IMR-90 (cell line): ENCODE results near the gene GOLGA8B. TPM values are rescaled to one million over a fixed set of nuclear protein-coding genes. Genes with fewer than 3 reads are reported as not detected.

Source experiments
- ATAC-seq: fragments of 200-7000 bp; cut with Tn5 transposase; 2 replicates; pipeline ENCODE4 v1.9.1; 2020; ENCODE audit warnings: low read depth, mild to moderate bottlenecking, moderate library complexity
- BruUV-seq: library from RNA; stranded (reverse); fragments of 400-500 nt; replicated peaks from 2 replicates; lab custom pipeline; 2021; lab: Mats Ljungman, UMichigan
- CTCF ChIA-PET: fragments of 300-600 bp; formaldehyde crosslinking; extraction: SDS; loops from one replicate; lab custom pipeline; 2021; ENCODE audit warnings: antibody characterized with exemption; lab: Yijun Ruan, JAX
- POLR2A ChIA-PET: fragments of 300-600 bp; sonication (Branson Sonifier 250); formaldehyde crosslinking; loops from one replicate; lab custom pipeline; 2022; ENCODE audit warnings: antibody characterized with exemption; ENCODE audit not compliant: unreplicated experiment; lab: Charles Lee
- DNase-seq: peaks from one replicate; pipeline ENCODE4 v3.0.0; 2013
- H2AFZ ChIP-seq: replicated peaks from 2 replicates; pipeline ENCODE3; 2013; ENCODE audit warnings: low read length, mild to moderate bottlenecking; ENCODE audit not compliant: poor library complexity
- H2AK5ac ChIP-seq: 2 replicates; pipeline ENCODE4 v1.6.1; 2013; ENCODE audit warnings: low read depth, low read length, inconsistent platforms
- H2AK9ac ChIP-seq: replicated peaks from 2 replicates; pipeline ENCODE3; 2013; ENCODE audit warnings: mild to moderate bottlenecking, low read depth, low read length, moderate library complexity; ENCODE audit not compliant: poor library complexity
- H2BK120ac ChIP-seq: 2 replicates; pipeline ENCODE4 v1.6.1; 2013; ENCODE audit warnings: low read depth, low read length, inconsistent platforms
- H2BK15ac ChIP-seq: 3 replicates; pipeline ENCODE4 v1.6.1; 2013; ENCODE audit warnings: low read depth, low read length, inconsistent platforms
- H2BK20ac ChIP-seq: 2 replicates; pipeline ENCODE4 v1.6.1; 2013; ENCODE audit warnings: low read depth, mild to moderate bottlenecking, inconsistent platforms, low read length, moderate library complexity
- H2BK5ac ChIP-seq: 2 replicates; pipeline ENCODE4 v1.6.1; 2013; ENCODE audit warnings: mild to moderate bottlenecking, low read depth, low read length, inconsistent platforms; ENCODE audit not compliant: poor library complexity, severe bottlenecking
- H3K14ac ChIP-seq: replicated peaks from 2 replicates; pipeline ENCODE4 v1.6.1; 2013; ENCODE audit warnings: low read depth, low read length, inconsistent platforms
- H3K18ac ChIP-seq: 2 replicates; pipeline ENCODE4 v1.6.1; 2013; ENCODE audit warnings: low read depth, low read length, control low read depth
- H3K23ac ChIP-seq: 2 replicates; pipeline ENCODE4 v1.6.1; 2013; ENCODE audit warnings: low read depth, low read length, inconsistent platforms
- H3K27ac ChIP-seq: 2 replicates; pipeline ENCODE4 v1.5.1; 2013; ENCODE audit warnings: mild to moderate bottlenecking, control low read depth, low read length; ENCODE audit not compliant: insufficient read depth
- H3K27me3 ChIP-seq: 2 replicates; pipeline ENCODE4 v1.6.1; 2013; ENCODE audit warnings: low read length; ENCODE audit not compliant: control insufficient read depth, insufficient read depth
- H3K36me3 ChIP-seq: 2 replicates; pipeline ENCODE4 v1.6.1; 2013; ENCODE audit warnings: low read length, mixed read lengths; ENCODE audit not compliant: control insufficient read depth, insufficient read depth
- H3K4ac ChIP-seq: 2 replicates; pipeline ENCODE4 v1.6.1; 2013; ENCODE audit warnings: low read depth, low read length, inconsistent platforms
- H3K4me1 ChIP-seq: 2 replicates; pipeline ENCODE4 v1.6.1; 2013; ENCODE audit warnings: low read length, mixed read lengths; ENCODE audit not compliant: control insufficient read depth, insufficient read depth
- H3K4me2 ChIP-seq: 2 replicates; pipeline ENCODE4 v1.6.1; 2013; ENCODE audit warnings: low read depth, mild to moderate bottlenecking, control low read depth, low read length, moderate library complexity
- H3K4me3 ChIP-seq: 2 replicates; pipeline ENCODE4 v1.5.1; 2013; ENCODE audit warnings: low read depth, mild to moderate bottlenecking, control low read depth, low read length, moderate library complexity; ENCODE audit not compliant: insufficient read depth
- H3K56ac ChIP-seq: 2 replicates; pipeline ENCODE4 v1.6.1; 2013; ENCODE audit warnings: low read length, inconsistent platforms; ENCODE audit not compliant: insufficient read depth; ENCODE audit errors: extremely low read depth
- H3K79me1 ChIP-seq, 2 experiments: 2 replicates each; pipeline ENCODE4 v1.6.1; 2013; ENCODE audit warnings: low read length in 2 of 2, inconsistent platforms in 1 of 2, low read depth in 1 of 2
- H3K9ac ChIP-seq: 2 replicates; pipeline ENCODE4 v1.6.1; 2013; ENCODE audit warnings: low read depth, low read length, control low read depth
- H3K9me1 ChIP-seq: 2 replicates; pipeline ENCODE4 v1.6.1; 2013; ENCODE audit warnings: low read length, inconsistent platforms; ENCODE audit not compliant: insufficient read depth
- H3K9me3 ChIP-seq: 2 replicates; pipeline ENCODE4 v1.6.1; 2013; ENCODE audit warnings: low read length; ENCODE audit not compliant: control insufficient read depth, insufficient read depth
- H4K20me1 ChIP-seq: 2 replicates; pipeline ENCODE4 v1.6.1; 2013; ENCODE audit warnings: low read length, inconsistent platforms; ENCODE audit not compliant: insufficient read depth
- H4K5ac ChIP-seq: 2 replicates; pipeline ENCODE4 v1.6.1; 2013; ENCODE audit warnings: mild to moderate bottlenecking, low read depth, low read length, control low read depth
- H4K8ac ChIP-seq, 2 experiments: 2 replicates each; pipeline ENCODE4 v1.6.1; 2013; ENCODE audit warnings: low read depth in 2 of 2, low read length in 2 of 2, control low read depth in 1 of 2, inconsistent platforms in 1 of 2
- H4K91ac ChIP-seq: 2 replicates; pipeline ENCODE4 v1.6.1; 2013; ENCODE audit warnings: low read depth, low read length, inconsistent platforms; ENCODE audit not compliant: insufficient read depth
- BHLHE40 ChIP-seq: fragments of 150-350 bp; IDR thresholded peaks from 2 replicates; pipeline ENCODE4 v1.6.1; 2016; ENCODE audit warnings: mild to moderate bottlenecking, low read depth, low read length
- FOS ChIP-seq: fragments of 150-350 bp; IDR thresholded peaks from 2 replicates; pipeline ENCODE4 v1.6.1; 2016; ENCODE audit warnings: low read depth, low read length
- MAFK ChIP-seq: IDR thresholded peaks from 2 replicates; pipeline ENCODE4 v1.6.1; 2012; ENCODE audit warnings: low read depth, low read length, improper control_type of control experiment
- MXI1 ChIP-seq: IDR thresholded peaks from 2 replicates; pipeline ENCODE4 v1.6.1; 2012; ENCODE audit warnings: low read depth, mild to moderate bottlenecking, low read length, moderate library complexity, borderline replicate concordance
- POLR2A ChIP-seq: IDR thresholded peaks from 2 replicates; pipeline ENCODE4 v1.6.1; 2012; ENCODE audit warnings: mild to moderate bottlenecking, low read depth, low read length
- RAD21 ChIP-seq: IDR thresholded peaks from 2 replicates; pipeline ENCODE4 v1.6.1; 2012; ENCODE audit warnings: low read length, improper control_type of control experiment
- RFX5 ChIP-seq: IDR thresholded peaks from 2 replicates; pipeline ENCODE4 v1.8.0; 2012; ENCODE audit warnings: low read depth, mild to moderate bottlenecking, low read length, moderate library complexity
- SMC3 ChIP-seq: fragments of 150-350 bp; IDR thresholded peaks from 2 replicates; pipeline ENCODE4 v1.6.1; 2016; ENCODE audit warnings: low read depth, mild to moderate bottlenecking, antibody characterized with exemption, low read length, moderate library complexity
- WGBS, 2 experiments: methylation state at CpG; one replicate each; pipeline versions ENCODE4 v1.1.5 to v1.1.7; 2013; ENCODE audit warnings: missing lambda C conversion rate in 2 of 2; ENCODE audit not compliant: insufficient read length in 1 of 2; ENCODE audit errors: extremely low coverage in 2 of 2; 5-methylcytosine and 5-hydroxymethylcytosine counted together
- dilution Hi-C: fragments of 300-500 bp; cut with HindIII; formaldehyde crosslinking; loops from one replicate; pipeline ENCODE4 v1.14.3; 2018; ENCODE audit warnings: low sequenced_read_pairs; ENCODE audit not compliant: unreplicated experiment
- in situ Hi-C: fragments of 300-500 bp; cut with MboI; formaldehyde crosslinking; loops from 3 replicates; pipeline ENCODE4 v1.14.3; 2019; ENCODE audit warnings: low sequenced_read_pairs, inconsistent platforms, mixed read lengths
- intact Hi-C: fragments of 100-400 bp; cut with micrococcal nuclease; formaldehyde crosslinking; loops from 2 replicates; pipeline ENCODE4 v1.10.0; 2022
- polyA plus RNA-seq, 3 experiments: library from polyadenylated mRNA; depleted of rRNA; stranded (reverse); fragments of >200 nt; gene quantifications; 2 replicates each; pipeline ENCODE4 v1.2.3, GENCODE V29; 2012; ENCODE audit warnings: low replicate concordance in 1 of 3
- total RNA-seq: library from RNA; depleted of rRNA; stranded (reverse); fragments of >200 nt; gene quantifications from 2 replicates; pipeline ENCODE4 v1.2.3, GENCODE V29; 2012
- TF ChIP-seq, protein P1 (sequence below): fragments of 150-350 bp; IDR thresholded peaks from 2 replicates; pipeline ENCODE4 v1.6.1; 2017; ENCODE audit warnings: mild to moderate bottlenecking, antibody characterized with exemption, low read length, low read depth
- TF ChIP-seq, protein P2 (sequence below): conservative IDR thresholded peaks from 2 replicates; pipeline ENCODE4 v1.5.1; 2012; ENCODE audit warnings: mild to moderate bottlenecking, low read depth, low read length, improper control_type of control experiment
- TF ChIP-seq, protein P3 (sequence below): fragments of 150-350 bp; IDR thresholded peaks from 2 replicates; pipeline ENCODE4 v1.6.1; 2016; ENCODE audit warnings: low read depth, mild to moderate bottlenecking, low read length, moderate library complexity, borderline replicate concordance

Gene GOLGA8B
- total and polyA plus RNA-seq, 2 of the 4 experiments (the other 2 are of a cell fraction): 7.7 to 31.6 TPM

DNA sequence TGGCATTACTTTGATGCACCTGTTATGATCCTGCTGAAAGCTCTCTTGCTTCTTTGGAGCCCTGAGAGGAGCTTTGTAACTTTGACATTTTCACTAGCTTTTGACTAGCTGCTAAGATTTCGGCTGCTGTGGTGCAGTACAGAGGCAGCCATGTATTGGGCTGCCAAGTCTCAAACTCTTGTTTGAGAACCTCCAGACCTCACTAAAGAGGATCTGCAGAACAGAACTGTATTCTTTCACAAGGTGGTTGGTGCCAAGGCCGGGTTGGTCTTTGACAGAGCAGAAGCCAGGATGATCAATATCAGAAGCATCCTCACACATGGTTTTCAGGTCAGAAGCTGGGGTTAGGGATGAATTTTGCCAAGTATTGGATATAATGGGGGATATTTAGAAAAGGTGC, 34.6 kb upstream of the GOLGA8B start:
- dilution Hi-C loops: no loop called here
- Histone ChIP-seq H4K91ac (no peak overlapping the region), H2BK15ac (no peak overlapping the region), H4K5ac (no peak overlapping the region), H4K20me1 (no peaks in the 10 kb centered on the region), H3K56ac (no peak overlapping the region), H3K27ac (no peak overlapping the region), H3K18ac (no peak overlapping the region), H3K4me3 (no peak overlapping the region), H2AK9ac (no peak overlapping the region), H3K23ac (no peak overlapping the region), H2AFZ (no peak overlapping the region), H3K9me1 (no peaks in the 10 kb centered on the region), H3K36me3 (no peaks in the 10 kb centered on the region), H2BK120ac (no peak overlapping the region), H2AK5ac (no peak overlapping the region), H3K14ac (no peak overlapping the region), H3K4me1 (no peaks in the 10 kb centered on the region), H3K9me3 (no peaks in the 10 kb centered on the region), H4K8ac (no peak overlapping the region), H3K4ac (no peak overlapping the region), H2BK5ac (no peak overlapping the region), H3K79me1 (no peaks in the 10 kb centered on the region), H3K9ac (no peak overlapping the region), H3K4me2 (no peak overlapping the region), H3K27me3 (peaks cover 8% of the 10 kb centered on the region), H2BK20ac (no peak overlapping the region)
- ATAC-seq (no peak), DNase-seq (no peak)
- 100% methylated on average over 1 of the region's 2 CpGs; no CpG with 5 or more reads in 1 of the 2 experiments for WGBS, 2 experiments
- CTCF ChIA-PET: interaction anchor here (1.8 kb wide), 1 partner anchor 90 kb away, joined by 4 read pairs; no protein-coding TSS in a partner anchor
- POLR2A ChIA-PET: no interaction called here
- in situ Hi-C loops: no loop called here
- TF ChIP-seq POLR2A (no peak), MAFK (no peak), RAD21 (no peak), SMC3 (no peak), FOS (no peak), RFX5 (no peak), MXI1 (no peak), BHLHE40 (no peak)
- TF ChIP-seq, protein P1, sequence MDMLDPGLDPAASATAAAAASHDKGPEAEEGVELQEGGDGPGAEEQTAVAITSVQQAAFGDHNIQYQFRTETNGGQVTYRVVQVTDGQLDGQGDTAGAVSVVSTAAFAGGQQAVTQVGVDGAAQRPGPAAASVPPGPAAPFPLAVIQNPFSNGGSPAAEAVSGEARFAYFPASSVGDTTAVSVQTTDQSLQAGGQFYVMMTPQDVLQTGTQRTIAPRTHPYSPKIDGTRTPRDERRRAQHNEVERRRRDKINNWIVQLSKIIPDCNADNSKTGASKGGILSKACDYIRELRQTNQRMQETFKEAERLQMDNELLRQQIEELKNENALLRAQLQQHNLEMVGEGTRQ: no peak
- TF ChIP-seq, protein P2, sequence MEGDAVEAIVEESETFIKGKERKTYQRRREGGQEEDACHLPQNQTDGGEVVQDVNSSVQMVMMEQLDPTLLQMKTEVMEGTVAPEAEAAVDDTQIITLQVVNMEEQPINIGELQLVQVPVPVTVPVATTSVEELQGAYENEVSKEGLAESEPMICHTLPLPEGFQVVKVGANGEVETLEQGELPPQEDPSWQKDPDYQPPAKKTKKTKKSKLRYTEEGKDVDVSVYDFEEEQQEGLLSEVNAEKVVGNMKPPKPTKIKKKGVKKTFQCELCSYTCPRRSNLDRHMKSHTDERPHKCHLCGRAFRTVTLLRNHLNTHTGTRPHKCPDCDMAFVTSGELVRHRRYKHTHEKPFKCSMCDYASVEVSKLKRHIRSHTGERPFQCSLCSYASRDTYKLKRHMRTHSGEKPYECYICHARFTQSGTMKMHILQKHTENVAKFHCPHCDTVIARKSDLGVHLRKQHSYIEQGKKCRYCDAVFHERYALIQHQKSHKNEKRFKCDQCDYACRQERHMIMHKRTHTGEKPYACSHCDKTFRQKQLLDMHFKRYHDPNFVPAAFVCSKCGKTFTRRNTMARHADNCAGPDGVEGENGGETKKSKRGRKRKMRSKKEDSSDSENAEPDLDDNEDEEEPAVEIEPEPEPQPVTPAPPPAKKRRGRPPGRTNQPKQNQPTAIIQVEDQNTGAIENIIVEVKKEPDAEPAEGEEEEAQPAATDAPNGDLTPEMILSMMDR: no peak
- TF ChIP-seq, protein P3, sequence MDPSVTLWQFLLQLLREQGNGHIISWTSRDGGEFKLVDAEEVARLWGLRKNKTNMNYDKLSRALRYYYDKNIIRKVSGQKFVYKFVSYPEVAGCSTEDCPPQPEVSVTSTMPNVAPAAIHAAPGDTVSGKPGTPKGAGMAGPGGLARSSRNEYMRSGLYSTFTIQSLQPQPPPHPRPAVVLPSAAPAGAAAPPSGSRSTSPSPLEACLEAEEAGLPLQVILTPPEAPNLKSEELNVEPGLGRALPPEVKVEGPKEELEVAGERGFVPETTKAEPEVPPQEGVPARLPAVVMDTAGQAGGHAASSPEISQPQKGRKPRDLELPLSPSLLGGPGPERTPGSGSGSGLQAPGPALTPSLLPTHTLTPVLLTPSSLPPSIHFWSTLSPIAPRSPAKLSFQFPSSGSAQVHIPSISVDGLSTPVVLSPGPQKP: no peak
- intact Hi-C loops: no loop called here
- no TSS peak for BruUV-seq
